Parathyroid adenoma (tissue), 2 donors: ENCODE data around the gene SLC5A9.
"Not testable (repeated sequence)": the region's sequence is repeated elsewhere in the genome, so short reads cannot be mapped to it uniquely, and the experiment has no call there.

Experiments
- H2AFZ ChIP-seq: fragments of 300-600 bp; sonication (generic); one replicate; pipeline ENCODE4 v1.7.0; 2017; ENCODE audit warnings: antibody characterized with exemption, mild to moderate bottlenecking
- H3K27ac ChIP-seq: fragments of 300-600 bp; sonication (generic); one replicate; pipeline ENCODE4 v1.7.0; 2017
- H3K27me3 ChIP-seq: fragments of 300-600 bp; sonication (generic); one replicate; pipeline ENCODE4 v1.7.0; 2017; ENCODE audit warnings: low read length; ENCODE audit not compliant: control insufficient read depth, insufficient read depth
- H3K36me3 ChIP-seq: fragments of 300-600 bp; sonication (generic); one replicate; pipeline ENCODE4 v1.7.0; 2017; ENCODE audit warnings: low read length; ENCODE audit not compliant: control insufficient read depth, insufficient read depth
- H3K4me1 ChIP-seq: fragments of 300-600 bp; sonication (generic); one replicate; pipeline ENCODE4 v1.7.0; 2017; ENCODE audit warnings: control low read depth
- H3K4me2 ChIP-seq: fragments of 300-600 bp; sonication (generic); one replicate; pipeline ENCODE4 v1.7.0; 2017; ENCODE audit warnings: low read length
- H3K4me3 ChIP-seq: fragments of 300-600 bp; sonication (generic); one replicate; pipeline ENCODE4 v1.7.0; 2017; ENCODE audit warnings: low read depth, low read length
- H3K79me2 ChIP-seq: fragments of 300-600 bp; sonication (generic); one replicate; pipeline ENCODE4 v1.7.0; 2017; ENCODE audit warnings: control low read depth
- H3K9ac ChIP-seq: fragments of 300-600 bp; sonication (generic); one replicate; pipeline ENCODE4 v1.7.0; 2017; ENCODE audit warnings: mild to moderate bottlenecking
- H3K9me3 ChIP-seq: fragments of 300-600 bp; sonication (generic); one replicate; pipeline ENCODE4 v1.7.0; 2017; ENCODE audit warnings: low read length; ENCODE audit not compliant: control insufficient read depth
- TF ChIP-seq, protein P1 (sequence below): fragments of 300-600 bp; sonication (generic); IDR thresholded peaks from one replicate; pipeline ENCODE4 v1.7.0; 2017; ENCODE audit warnings: antibody characterized with exemption, mild to moderate bottlenecking
- donor health status: primary hyperparathyroidism.

The SLC5A9 gene

DNA sequence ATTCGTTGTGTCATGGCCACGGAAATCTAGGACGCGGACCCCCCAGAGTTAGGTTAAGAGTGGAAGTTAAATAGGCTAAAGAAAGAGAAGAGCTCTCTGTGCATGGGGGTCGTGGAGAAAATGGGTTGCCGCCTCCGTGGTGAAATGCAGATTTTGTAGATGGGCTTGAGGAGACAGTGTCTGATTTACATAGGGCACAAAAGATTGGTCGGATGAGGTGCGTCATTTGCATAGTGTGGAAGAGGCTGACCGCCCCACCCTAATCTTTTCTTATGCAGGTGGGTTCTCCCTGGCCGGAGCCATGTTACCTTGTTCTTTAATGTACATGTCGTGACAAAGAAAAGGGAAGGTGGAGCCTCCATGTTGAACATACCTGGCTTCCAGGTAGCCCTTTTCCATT, 14.3 kb upstream of the SLC5A9 start:
- Histone ChIP-seq H3K4me3 (no peak overlapping the region), H3K36me3 (no peaks in the 10 kb centered on the region), H3K27me3 (no peaks in the 10 kb centered on the region), H3K4me1 (no peaks in the 10 kb centered on the region), H3K9me3 (no peaks in the 10 kb centered on the region), H3K27ac (no peak overlapping the region), H2AFZ (no peak overlapping the region), H3K9ac (no peak overlapping the region), H3K4me2 (no peak overlapping the region), H3K79me2 (no peaks in the 10 kb centered on the region)
- TF ChIP-seq, protein P1, sequence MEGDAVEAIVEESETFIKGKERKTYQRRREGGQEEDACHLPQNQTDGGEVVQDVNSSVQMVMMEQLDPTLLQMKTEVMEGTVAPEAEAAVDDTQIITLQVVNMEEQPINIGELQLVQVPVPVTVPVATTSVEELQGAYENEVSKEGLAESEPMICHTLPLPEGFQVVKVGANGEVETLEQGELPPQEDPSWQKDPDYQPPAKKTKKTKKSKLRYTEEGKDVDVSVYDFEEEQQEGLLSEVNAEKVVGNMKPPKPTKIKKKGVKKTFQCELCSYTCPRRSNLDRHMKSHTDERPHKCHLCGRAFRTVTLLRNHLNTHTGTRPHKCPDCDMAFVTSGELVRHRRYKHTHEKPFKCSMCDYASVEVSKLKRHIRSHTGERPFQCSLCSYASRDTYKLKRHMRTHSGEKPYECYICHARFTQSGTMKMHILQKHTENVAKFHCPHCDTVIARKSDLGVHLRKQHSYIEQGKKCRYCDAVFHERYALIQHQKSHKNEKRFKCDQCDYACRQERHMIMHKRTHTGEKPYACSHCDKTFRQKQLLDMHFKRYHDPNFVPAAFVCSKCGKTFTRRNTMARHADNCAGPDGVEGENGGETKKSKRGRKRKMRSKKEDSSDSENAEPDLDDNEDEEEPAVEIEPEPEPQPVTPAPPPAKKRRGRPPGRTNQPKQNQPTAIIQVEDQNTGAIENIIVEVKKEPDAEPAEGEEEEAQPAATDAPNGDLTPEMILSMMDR = no peak

DNA sequence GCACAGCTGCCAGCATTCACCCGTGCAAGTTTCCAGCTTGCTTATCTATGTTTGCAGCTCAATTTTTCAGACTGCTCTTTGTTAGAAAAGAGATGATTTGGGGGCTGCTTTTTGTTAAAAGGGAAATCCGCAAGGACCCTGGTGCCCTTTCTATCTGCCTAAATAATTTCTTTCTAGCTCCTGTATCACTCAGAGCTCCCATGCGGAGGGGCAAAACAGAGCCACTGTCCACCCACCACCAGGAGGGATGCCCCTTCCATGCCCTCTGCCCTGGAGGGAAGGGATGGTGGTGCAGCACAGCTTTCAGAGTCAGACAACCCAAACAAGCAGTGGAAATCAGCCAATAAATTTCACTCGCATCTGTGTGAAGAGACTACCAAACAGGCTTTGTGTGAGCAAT, 13.9 kb upstream of the SLC5A9 start:
- TF ChIP-seq, protein P1 = no peak
- Histone ChIP-seq H3K27ac (no peak overlapping the region), H3K4me2 (no peak overlapping the region), H3K4me3 (no peak overlapping the region), H3K79me2 (no peaks in the 10 kb centered on the region), H3K9ac (no peak overlapping the region), H2AFZ (no peak overlapping the region), H3K27me3 (no peaks in the 10 kb centered on the region), H3K36me3 (no peaks in the 10 kb centered on the region), H3K4me1 (no peaks in the 10 kb centered on the region), H3K9me3 (no peaks in the 10 kb centered on the region)

DNA sequence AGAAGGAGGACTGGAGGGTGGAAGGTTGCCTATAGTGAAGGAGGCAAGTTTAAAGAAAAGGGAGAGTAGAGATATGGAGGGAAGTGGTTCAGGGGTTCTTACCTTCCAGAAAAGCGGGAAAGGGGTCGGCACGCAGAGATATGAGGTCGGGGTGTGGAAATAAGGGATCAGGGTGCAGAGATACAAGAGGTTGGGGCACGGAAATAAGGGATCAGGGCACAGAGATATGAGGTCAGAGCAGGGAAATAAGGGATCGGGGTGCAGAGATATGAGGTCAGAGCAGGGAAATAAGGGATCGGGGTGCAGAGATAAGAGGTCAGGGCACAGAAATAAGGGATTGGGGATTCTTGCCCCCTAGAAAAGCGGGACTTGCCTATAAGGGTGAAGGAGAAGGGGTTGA, 9.1 kb upstream of the SLC5A9 start:
- not testable (repeated sequence) for H3K27ac ChIP-seq, H3K36me3 ChIP-seq, H3K9ac ChIP-seq, H3K4me3 ChIP-seq, H3K4me1 ChIP-seq, H2AFZ ChIP-seq, H3K9me3 ChIP-seq, H3K79me2 ChIP-seq, H3K4me2 ChIP-seq, H3K27me3 ChIP-seq

DNA sequence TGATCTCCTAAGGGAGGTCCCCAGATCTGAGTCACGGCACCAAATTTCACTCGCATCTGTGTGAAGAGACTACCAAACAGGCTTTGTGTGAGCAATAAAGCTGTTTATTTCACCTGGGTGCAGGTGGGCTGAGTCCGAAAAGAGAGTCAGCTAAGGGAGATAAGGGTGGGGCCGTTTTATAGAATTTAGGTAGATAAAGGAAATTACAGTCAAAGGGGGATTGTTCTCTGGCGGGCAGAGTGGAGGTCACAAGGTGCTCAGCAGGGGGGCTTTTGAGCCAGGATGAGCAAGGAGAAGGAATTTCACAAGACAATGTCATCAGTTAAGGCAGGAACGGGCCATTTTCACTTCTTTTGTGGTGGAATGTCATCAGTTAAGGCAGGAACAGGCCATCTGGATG, 8.2 kb upstream of the SLC5A9 start:
- not testable (repeated sequence) for H3K9me3 ChIP-seq, H3K9ac ChIP-seq, H3K4me2 ChIP-seq, H3K79me2 ChIP-seq, H3K4me3 ChIP-seq, H3K4me1 ChIP-seq, H2AFZ ChIP-seq, H3K36me3 ChIP-seq, H3K27me3 ChIP-seq
- H3K27ac ChIP-seq = peak overlapping the region; percentile 32

DNA sequence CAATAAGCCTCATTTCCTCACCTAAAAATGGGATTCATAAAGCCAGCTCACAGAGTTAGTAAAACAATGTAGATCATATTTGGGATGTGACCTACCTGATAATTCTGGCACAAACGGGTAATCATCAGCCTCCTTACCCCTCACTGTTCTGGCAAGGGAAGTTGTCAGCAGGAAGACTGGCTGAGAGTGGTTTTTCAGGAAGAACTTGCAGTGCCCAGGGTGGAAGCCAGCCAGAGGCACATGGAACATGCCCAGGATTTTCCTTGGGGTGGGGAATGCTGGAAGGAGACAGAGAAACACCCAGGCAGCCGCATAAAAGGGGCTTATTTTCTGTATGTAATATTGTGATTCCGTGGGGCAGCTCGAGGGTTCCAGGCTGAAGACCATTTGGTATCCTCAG, 7.7 kb upstream of the SLC5A9 start:
- Histone ChIP-seq H3K9ac (no peak overlapping the region), H3K4me3 (no peak overlapping the region), H3K27ac (peak overlapping the region; percentile 32), H3K4me2 (no peak overlapping the region), H3K9me3 (no peaks in the 10 kb centered on the region), H3K4me1 (no peaks in the 10 kb centered on the region), H3K36me3 (no peaks in the 10 kb centered on the region), H2AFZ (no peak overlapping the region), H3K79me2 (no peaks in the 10 kb centered on the region), H3K27me3 (no peaks in the 10 kb centered on the region)
- TF ChIP-seq, protein P1 = no peak

DNA sequence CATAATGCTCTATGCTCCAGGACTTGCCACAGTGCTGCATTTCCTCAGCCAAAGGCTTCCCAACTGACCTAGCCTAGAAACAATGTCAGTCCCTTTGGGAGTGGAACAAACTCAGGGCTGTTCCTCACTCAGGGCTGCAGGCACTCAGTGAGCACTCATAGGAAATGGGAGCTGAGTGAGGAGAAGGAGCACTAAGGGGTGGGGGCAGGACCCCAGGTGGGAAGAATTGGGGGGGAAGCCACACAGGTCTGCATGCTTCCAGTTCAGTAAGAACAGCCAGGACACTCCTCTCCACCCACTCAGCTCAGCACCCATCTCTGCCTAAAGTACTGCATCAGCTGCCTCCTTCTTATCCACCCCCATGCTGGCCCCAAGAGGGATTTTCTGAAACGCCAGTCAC, 7.3 kb upstream of the SLC5A9 start:
- TF ChIP-seq, protein P1 = no peak
- peak overlapping the region; percentile 24 for H3K27ac ChIP-seq
- H3K79me2 ChIP-seq = no peaks in the 10 kb centered on the region
- no peak overlapping the region for H3K9ac ChIP-seq
- H3K36me3 ChIP-seq = no peaks in the 10 kb centered on the region
- no peak overlapping the region for H3K4me3 ChIP-seq
- H3K4me2 ChIP-seq = no peak overlapping the region
- H3K27me3 ChIP-seq = no peaks in the 10 kb centered on the region
- H2AFZ ChIP-seq = no peak overlapping the region
- H3K9me3 ChIP-seq = no peaks in the 10 kb centered on the region
- H3K4me1 ChIP-seq = no peaks in the 10 kb centered on the region
